Esophagus squamous epithelium (tissue), 4 donors: ENCODE measurements around the gene ZBTB2.

Source experiments
- POLR2A ChIP-seq, 4 donors: fragments of 450-650 bp; IDR thresholded peaks; one replicate each; pipeline ENCODE4 v1.6.1; 2017; ENCODE audit warnings: antibody characterized with exemption in 4 of 4, mild to moderate bottlenecking in 4 of 4, moderate library complexity in 3 of 4
- TF ChIP-seq, protein P1 (sequence below), 6 experiments: fragments of 450-650 bp in 4 of 6; fragments of 200-600 bp in 2 of 6; sonication (generic) in 2 of 6; IDR thresholded peaks; one replicate each; pipeline ENCODE4 v1.5.1; 2016 to 2019; ENCODE audit warnings: antibody characterized with exemption in 6 of 6, mild to moderate bottlenecking in 4 of 6, moderate library complexity in 4 of 6

DNA sequence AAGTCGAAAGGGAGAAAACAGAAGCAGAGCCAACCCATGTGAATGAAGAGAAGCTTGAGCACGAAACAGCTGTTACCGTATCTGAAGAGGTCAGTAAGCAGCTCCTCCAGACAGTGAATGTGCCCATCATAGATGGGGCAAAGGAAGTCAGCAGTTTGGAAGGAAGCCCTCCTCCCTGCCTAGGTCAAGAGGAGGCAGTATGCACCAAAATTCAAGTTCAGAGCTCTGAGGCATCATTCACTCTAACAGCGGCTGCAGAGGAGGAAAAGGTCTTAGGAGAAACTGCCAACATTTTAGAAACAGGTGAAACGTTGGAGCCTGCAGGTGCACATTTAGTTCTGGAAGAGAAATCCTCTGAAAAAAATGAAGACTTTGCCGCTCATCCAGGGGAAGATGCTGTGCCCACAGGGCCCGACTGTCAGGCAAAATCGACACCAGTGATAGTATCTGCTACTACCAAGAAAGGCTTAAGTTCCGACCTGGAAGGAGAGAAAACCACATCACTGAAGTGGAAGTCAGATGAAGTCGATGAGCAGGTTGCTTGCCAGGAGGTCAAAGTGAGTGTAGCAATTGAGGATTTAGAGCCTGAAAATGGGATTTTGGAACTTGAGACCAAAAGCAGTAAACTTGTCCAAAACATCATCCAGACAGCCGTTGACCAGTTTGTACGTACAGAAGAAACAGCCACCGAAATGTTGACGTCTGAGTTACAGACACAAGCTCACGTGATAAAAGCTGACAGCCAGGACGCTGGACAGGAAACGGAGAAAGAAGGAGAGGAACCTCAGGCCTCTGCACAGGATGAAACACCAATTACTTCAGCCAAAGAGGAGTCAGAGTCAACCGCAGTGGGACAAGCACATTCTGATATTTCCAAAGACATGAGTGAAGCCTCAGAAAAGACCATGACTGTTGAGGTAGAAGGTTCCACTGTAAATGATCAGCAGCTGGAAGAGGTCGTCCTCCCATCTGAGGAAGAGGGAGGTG is 38.7 kb downstream of the ZBTB2 start:
- no peak for TF ChIP-seq POLR2A (IDR thresholded peaks at IDR 0.05)
- TF ChIP-seq, protein P1, sequence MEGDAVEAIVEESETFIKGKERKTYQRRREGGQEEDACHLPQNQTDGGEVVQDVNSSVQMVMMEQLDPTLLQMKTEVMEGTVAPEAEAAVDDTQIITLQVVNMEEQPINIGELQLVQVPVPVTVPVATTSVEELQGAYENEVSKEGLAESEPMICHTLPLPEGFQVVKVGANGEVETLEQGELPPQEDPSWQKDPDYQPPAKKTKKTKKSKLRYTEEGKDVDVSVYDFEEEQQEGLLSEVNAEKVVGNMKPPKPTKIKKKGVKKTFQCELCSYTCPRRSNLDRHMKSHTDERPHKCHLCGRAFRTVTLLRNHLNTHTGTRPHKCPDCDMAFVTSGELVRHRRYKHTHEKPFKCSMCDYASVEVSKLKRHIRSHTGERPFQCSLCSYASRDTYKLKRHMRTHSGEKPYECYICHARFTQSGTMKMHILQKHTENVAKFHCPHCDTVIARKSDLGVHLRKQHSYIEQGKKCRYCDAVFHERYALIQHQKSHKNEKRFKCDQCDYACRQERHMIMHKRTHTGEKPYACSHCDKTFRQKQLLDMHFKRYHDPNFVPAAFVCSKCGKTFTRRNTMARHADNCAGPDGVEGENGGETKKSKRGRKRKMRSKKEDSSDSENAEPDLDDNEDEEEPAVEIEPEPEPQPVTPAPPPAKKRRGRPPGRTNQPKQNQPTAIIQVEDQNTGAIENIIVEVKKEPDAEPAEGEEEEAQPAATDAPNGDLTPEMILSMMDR (IDR thresholded peaks at IDR 0.05): no peak
